K562 (cell line): Measurements from ENCODE around the gene KTI12. TPM values are rescaled to one million over a fixed set of nuclear protein-coding genes. Genes with fewer than 3 reads are reported as not detected.

Source experiments
- DNMT1 ChIP-seq: fragments of 450-650 bp; IDR thresholded peaks from 2 replicates; pipeline ENCODE4 v1.6.1; 2016; ENCODE audit warnings: antibody characterized with exemption, mild to moderate bottlenecking
- EHMT2 ChIP-seq: fragments of 450-650 bp; IDR thresholded peaks from 2 replicates; pipeline ENCODE4 v1.6.1; 2018; ENCODE audit warnings: antibody characterized with exemption
- FOSL1 ChIP-seq: fragments of 200-800 bp; sonication (Bioruptor generic); conservative IDR thresholded peaks from 2 replicates; pipeline ENCODE4 v1.6.1; 2016; ENCODE audit warnings: missing genetic modification characterization, missing compliant biosample characterization
- MAZ ChIP-seq, 2 experiments: fragments of 450-650 bp in 1 of 2; sonication (generic) in 1 of 2; formaldehyde crosslinking; IDR thresholded peaks in 1 of 2; conservative IDR thresholded peaks in 1 of 2; 2 replicates each; pipeline versions ENCODE4 v1.4.0 to v1.5.0; 2020; ENCODE audit warnings: mild to moderate bottlenecking in 1 of 2, missing genetic modification reagents in 1 of 2
- PHF8 ChIP-seq: fragments of 200-600 bp; sonication (generic); IDR thresholded peaks from 2 replicates; pipeline ENCODE4 v1.6.1; 2012; ENCODE audit warnings: mixed run types, mild to moderate bottlenecking, inconsistent platforms, low read length, moderate library complexity, borderline replicate concordance
- POLR2AphosphoS2 ChIP-seq: IDR thresholded peaks from 2 replicates; pipeline ENCODE4 v1.6.1; 2012; ENCODE audit warnings: low read length, improper control_type of control experiment
- RAD21 ChIP-seq, 2 experiments: fragments of 250-450 bp in 1 of 2; fragments of 450-650 bp in 1 of 2; sonication (Bioruptor Pico) in 1 of 2; formaldehyde crosslinking in 1 of 2; IDR thresholded peaks in 1 of 2; conservative IDR thresholded peaks in 1 of 2; 2 replicates each; pipeline versions ENCODE4 v1.4.0 to v1.8.0; 2020 to 2022; ENCODE audit warnings: mild to moderate bottlenecking in 2 of 2, moderate library complexity in 1 of 2
- SUPT5H ChIP-seq: fragments of 450-650 bp; IDR thresholded peaks from 2 replicates; pipeline ENCODE4 v1.6.1; 2016
- XRCC3 ChIP-seq: fragments of 450-650 bp; IDR thresholded peaks from 2 replicates; pipeline ENCODE4 v1.6.1; 2017; ENCODE audit warnings: mild to moderate bottlenecking, moderate library complexity
- ZNF121 ChIP-seq: sonication (generic); formaldehyde crosslinking; conservative IDR thresholded peaks from 2 replicates; pipeline ENCODE4 v1.8.0; 2022; ENCODE audit warnings: missing genetic modification reagents
- ZNF217 ChIP-seq: sonication (generic); formaldehyde crosslinking; IDR thresholded peaks from 2 replicates; pipeline ENCODE4 v1.8.0; 2022; ENCODE audit warnings: mild to moderate bottlenecking, missing genetic modification reagents
- ZNF717 ChIP-seq: fragments of 250-450 bp; sonication (Bioruptor Pico); IDR thresholded peaks from 2 replicates; pipeline ENCODE4 v1.5.0; 2021
- ZNF780A ChIP-seq: fragments of 250-450 bp; sonication (Bioruptor Pico); IDR thresholded peaks from 2 replicates; pipeline ENCODE4 v1.5.0; 2021; ENCODE audit warnings: mild to moderate bottlenecking
- polyA plus RNA-seq, 8 experiments: library from polyadenylated mRNA; depleted of rRNA in 4 of 8; stranded (reverse) in 5 of 8; unstranded in 3 of 8; fragments of >200 nt; fragmentation: Nextera tagmentation in 2 of 8; fragmentation: Illumina TruSeq in 1 of 8; extraction: Ambion mirVana in 2 of 8; extraction: Trizol in 1 of 8; gene quantifications; 2 replicates each; pipeline versions ENCODE4 v1.2.1 to v1.2.3, GENCODE V29; 2011 to 2014; ENCODE audit warnings: inconsistent platforms in 1 of 8, missing spikeins in 1 of 8
- total RNA-seq, 7 experiments: library from RNA; depleted of rRNA in 6 of 7; stranded (reverse); fragments of >200 nt in 6 of 7; fragmentation: Illumina TruSeq in 2 of 7; extraction: Trizol in 2 of 7; gene quantifications; 2 replicates each; pipeline versions ENCODE4 v1.2.1 to v1.2.3, GENCODE V29; 2011 to 2021; ENCODE audit warnings: low replicate concordance in 1 of 7
- TF ChIP-seq, protein P1 (sequence below): fragments of 450-650 bp; IDR thresholded peaks from 2 replicates; pipeline ENCODE4 v1.6.1; 2016; ENCODE audit warnings: mild to moderate bottlenecking, moderate library complexity
- TF ChIP-seq, protein P2 (sequence below): fragments of 450-650 bp; IDR thresholded peaks from 2 replicates; pipeline ENCODE4 v1.6.1; 2017; ENCODE audit warnings: mild to moderate bottlenecking, moderate library complexity

Gene KTI12
- total and polyA plus RNA-seq, 9 of the 15 experiments (the other 6 are each of a cell fraction or from before 2014, with no cell fraction given), result 3.1 to 22.8 (median 11.6) TPM

DNA sequence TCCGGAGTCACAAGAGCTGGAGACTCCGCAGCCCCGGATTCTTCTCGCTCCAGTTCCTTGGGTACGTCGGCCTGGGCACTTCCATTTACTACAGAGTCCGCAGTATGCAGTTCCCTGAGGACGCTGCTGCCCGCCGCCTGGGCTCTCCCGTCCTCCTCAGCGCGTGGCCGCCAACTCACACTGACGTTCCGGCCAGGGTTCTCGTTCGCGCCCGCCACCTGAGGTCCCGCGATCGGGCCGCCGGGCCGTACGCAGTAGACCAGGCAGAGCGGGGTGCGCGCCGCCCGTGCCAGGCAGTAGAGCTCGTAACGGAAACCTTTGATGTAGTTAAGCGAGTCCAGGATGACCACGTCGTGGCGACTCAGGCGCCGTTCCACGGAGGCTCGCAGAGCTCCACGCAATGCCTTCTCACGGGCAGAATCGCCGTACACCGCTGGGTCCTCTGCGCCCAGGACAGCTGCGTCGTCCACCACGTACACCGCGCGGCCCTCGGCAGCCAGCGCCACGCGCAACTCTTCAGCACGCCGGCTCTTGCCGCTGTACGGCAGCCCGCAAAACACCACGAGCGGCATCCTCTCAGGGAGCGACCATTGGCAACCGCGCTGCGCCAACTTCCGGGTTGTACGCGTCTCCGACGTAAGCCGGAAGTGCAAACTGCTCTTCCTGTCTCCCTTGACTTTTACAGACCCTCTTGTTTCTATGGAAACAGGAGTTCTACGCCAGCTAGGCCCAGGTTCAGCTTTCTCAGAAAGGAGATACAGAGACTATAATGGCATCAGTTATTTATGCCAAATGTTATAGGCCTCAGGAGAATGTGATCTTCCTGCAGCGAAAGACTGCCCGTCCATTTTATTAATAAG, at the start of gene KTI12 (continued):
- TF ChIP-seq, protein P1, sequence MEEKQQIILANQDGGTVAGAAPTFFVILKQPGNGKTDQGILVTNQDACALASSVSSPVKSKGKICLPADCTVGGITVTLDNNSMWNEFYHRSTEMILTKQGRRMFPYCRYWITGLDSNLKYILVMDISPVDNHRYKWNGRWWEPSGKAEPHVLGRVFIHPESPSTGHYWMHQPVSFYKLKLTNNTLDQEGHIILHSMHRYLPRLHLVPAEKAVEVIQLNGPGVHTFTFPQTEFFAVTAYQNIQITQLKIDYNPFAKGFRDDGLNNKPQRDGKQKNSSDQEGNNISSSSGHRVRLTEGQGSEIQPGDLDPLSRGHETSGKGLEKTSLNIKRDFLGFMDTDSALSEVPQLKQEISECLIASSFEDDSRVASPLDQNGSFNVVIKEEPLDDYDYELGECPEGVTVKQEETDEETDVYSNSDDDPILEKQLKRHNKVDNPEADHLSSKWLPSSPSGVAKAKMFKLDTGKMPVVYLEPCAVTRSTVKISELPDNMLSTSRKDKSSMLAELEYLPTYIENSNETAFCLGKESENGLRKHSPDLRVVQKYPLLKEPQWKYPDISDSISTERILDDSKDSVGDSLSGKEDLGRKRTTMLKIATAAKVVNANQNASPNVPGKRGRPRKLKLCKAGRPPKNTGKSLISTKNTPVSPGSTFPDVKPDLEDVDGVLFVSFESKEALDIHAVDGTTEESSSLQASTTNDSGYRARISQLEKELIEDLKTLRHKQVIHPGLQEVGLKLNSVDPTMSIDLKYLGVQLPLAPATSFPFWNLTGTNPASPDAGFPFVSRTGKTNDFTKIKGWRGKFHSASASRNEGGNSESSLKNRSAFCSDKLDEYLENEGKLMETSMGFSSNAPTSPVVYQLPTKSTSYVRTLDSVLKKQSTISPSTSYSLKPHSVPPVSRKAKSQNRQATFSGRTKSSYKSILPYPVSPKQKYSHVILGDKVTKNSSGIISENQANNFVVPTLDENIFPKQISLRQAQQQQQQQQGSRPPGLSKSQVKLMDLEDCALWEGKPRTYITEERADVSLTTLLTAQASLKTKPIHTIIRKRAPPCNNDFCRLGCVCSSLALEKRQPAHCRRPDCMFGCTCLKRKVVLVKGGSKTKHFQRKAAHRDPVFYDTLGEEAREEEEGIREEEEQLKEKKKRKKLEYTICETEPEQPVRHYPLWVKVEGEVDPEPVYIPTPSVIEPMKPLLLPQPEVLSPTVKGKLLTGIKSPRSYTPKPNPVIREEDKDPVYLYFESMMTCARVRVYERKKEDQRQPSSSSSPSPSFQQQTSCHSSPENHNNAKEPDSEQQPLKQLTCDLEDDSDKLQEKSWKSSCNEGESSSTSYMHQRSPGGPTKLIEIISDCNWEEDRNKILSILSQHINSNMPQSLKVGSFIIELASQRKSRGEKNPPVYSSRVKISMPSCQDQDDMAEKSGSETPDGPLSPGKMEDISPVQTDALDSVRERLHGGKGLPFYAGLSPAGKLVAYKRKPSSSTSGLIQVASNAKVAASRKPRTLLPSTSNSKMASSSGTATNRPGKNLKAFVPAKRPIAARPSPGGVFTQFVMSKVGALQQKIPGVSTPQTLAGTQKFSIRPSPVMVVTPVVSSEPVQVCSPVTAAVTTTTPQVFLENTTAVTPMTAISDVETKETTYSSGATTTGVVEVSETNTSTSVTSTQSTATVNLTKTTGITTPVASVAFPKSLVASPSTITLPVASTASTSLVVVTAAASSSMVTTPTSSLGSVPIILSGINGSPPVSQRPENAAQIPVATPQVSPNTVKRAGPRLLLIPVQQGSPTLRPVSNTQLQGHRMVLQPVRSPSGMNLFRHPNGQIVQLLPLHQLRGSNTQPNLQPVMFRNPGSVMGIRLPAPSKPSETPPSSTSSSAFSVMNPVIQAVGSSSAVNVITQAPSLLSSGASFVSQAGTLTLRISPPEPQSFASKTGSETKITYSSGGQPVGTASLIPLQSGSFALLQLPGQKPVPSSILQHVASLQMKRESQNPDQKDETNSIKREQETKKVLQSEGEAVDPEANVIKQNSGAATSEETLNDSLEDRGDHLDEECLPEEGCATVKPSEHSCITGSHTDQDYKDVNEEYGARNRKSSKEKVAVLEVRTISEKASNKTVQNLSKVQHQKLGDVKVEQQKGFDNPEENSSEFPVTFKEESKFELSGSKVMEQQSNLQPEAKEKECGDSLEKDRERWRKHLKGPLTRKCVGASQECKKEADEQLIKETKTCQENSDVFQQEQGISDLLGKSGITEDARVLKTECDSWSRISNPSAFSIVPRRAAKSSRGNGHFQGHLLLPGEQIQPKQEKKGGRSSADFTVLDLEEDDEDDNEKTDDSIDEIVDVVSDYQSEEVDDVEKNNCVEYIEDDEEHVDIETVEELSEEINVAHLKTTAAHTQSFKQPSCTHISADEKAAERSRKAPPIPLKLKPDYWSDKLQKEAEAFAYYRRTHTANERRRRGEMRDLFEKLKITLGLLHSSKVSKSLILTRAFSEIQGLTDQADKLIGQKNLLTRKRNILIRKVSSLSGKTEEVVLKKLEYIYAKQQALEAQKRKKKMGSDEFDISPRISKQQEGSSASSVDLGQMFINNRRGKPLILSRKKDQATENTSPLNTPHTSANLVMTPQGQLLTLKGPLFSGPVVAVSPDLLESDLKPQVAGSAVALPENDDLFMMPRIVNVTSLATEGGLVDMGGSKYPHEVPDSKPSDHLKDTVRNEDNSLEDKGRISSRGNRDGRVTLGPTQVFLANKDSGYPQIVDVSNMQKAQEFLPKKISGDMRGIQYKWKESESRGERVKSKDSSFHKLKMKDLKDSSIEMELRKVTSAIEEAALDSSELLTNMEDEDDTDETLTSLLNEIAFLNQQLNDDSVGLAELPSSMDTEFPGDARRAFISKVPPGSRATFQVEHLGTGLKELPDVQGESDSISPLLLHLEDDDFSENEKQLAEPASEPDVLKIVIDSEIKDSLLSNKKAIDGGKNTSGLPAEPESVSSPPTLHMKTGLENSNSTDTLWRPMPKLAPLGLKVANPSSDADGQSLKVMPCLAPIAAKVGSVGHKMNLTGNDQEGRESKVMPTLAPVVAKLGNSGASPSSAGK, result peak; percentile 54
- TF ChIP-seq ZNF217 (0 out of 2 replicates have a peak, but pooled peaks have one; percentile 36), MAZ (CRISPR knock-in tag; conservative IDR thresholded peaks at IDR 0.05 in 1 of 2, IDR thresholded peaks at IDR 0.05 in 1 of 2) (peak in 1 of 2 experiments; percentile 82), ZNF717 (CRISPR knock-in tag) (no peak), EHMT2 (no peak), PHF8 (peak; percentile 95; the same call in 1 of the 2 replicates), FOSL1 (tag) (peak; percentile 4; the same call in 1 of the 2 replicates), ZNF780A (CRISPR knock-in tag) (no peak; the same call in 1 of the 2 replicates), XRCC3 (no peak), SUPT5H (peak; percentile 96), RAD21 (CRISPR knock-in tag; conservative IDR thresholded peaks at IDR 0.05 in 1 of 2, IDR thresholded peaks at IDR 0.05 in 1 of 2) (0 out of 4 replicates have a peak, but pooled peaks of 1 of the 2 experiments have one; percentile 4), POLR2AphosphoS2 (peak; percentile 97), ZNF121 (no peak), DNMT1 (0 out of 2 replicates have a peak, but pooled peaks have one; percentile 94)
- TF ChIP-seq, protein P2, sequence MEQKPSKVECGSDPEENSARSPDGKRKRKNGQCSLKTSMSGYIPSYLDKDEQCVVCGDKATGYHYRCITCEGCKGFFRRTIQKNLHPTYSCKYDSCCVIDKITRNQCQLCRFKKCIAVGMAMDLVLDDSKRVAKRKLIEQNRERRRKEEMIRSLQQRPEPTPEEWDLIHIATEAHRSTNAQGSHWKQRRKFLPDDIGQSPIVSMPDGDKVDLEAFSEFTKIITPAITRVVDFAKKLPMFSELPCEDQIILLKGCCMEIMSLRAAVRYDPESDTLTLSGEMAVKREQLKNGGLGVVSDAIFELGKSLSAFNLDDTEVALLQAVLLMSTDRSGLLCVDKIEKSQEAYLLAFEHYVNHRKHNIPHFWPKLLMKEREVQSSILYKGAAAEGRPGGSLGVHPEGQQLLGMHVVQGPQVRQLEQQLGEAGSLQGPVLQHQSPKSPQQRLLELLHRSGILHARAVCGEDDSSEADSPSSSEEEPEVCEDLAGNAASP, result no peak
